GM15510 (cell line): Measurements from ENCODE around the gene NCOA5.

Experiments
- POLR2A ChIP-seq: IDR thresholded peaks from 3 replicates; pipeline ENCODE4 v1.6.1; 2011; ENCODE audit warnings: borderline replicate concordance; ENCODE audit not compliant: insufficient read length; ENCODE audit errors: extremely low read depth

NCOA5 gene

GRCh38 chr20:46047821-46048220 lies 41.9 kb downstream of the NCOA5 start:
- no peak for TF ChIP-seq POLR2A

GRCh38 chr20:46046588-46047310 lies 43.0 kb downstream of the NCOA5 start:
- TF ChIP-seq POLR2A: no peak

GRCh38 chr20:46044896-46045295 lies 44.9 kb downstream of the NCOA5 start:
- TF ChIP-seq POLR2A: no peak

GRCh38 chr20:46043556-46043955 lies 46.2 kb downstream of the NCOA5 start:
- TF ChIP-seq POLR2A: no peak

GRCh38 chr20:46040902-46041535 lies 48.7 kb downstream of the NCOA5 start:
- TF ChIP-seq POLR2A: no peak

GRCh38 chr20:46037036-46037435 lies 52.7 kb downstream of the NCOA5 start:
- TF ChIP-seq POLR2A: no peak

GRCh38 chr20:46036370-46036769 lies 53.4 kb downstream of the NCOA5 start:
- no peak for TF ChIP-seq POLR2A

- no peak for TF ChIP-seq POLR2A
Observed at GRCh38 chr20:46035713-46036112, 54.0 kb downstream of the NCOA5 start.

GRCh38 chr20:46035253-46035652 lies 54.5 kb downstream of the NCOA5 start:
- TF ChIP-seq POLR2A: no peak

- TF ChIP-seq POLR2A: no peak
Observed at GRCh38 chr20:46034039-46034438, 55.7 kb downstream of the NCOA5 start.

GRCh38 chr20:46031701-46032254 lies 58.0 kb downstream of the NCOA5 start:
- TF ChIP-seq POLR2A: no peak

- TF ChIP-seq POLR2A: no peak
Observed at GRCh38 chr20:46031014-46031569, 58.7 kb downstream of the NCOA5 start.

GRCh38 chr20:46030284-46031013 lies 59.3 kb downstream of the NCOA5 start:
- TF ChIP-seq POLR2A: no peak

GRCh38 chr20:46028772-46029371 lies 60.9 kb downstream of the NCOA5 start, which contains the start of gene SLC12A5:
Gene SLC12A5 (plus strand): TSS chr20:46029215. CDS start chr20:46029345, 130 bp downstream.
- TF ChIP-seq POLR2A: no peak
